Activated naive CD4-positive, alpha-beta T cell treated with anti-CD3 and anti-CD28 coated beads, Interleukin-2, amount 10 ng/mL, durations not matched to agents 7 days and 5 days (primary cell): Measurements from ENCODE around the gene VIPR1.
A peak's percentile ranks its signal among the peaks of the same experiment; 100 is the strongest.

ENCODE experiments used
- CTCF ChIA-PET: fragments of 350-600 bp; sonication (Branson Sonifier 250); formaldehyde crosslinking; loops from one replicate; lab custom pipeline; 2021; ENCODE audit warnings: antibody characterized with exemption; lab: Charles Lee
- DNase-seq: peaks from one replicate; pipeline ENCODE4 v3.0.0-alpha.2; 2020
- H3K27ac Mint-ChIP-seq: one replicate; pipeline ENCODE4 v1.8.0; 2021; ENCODE audit warnings: mild to moderate bottlenecking, moderate library complexity, mixed read lengths
- H3K27me3 Mint-ChIP-seq: one replicate; pipeline ENCODE4 v1.8.0; 2021; ENCODE audit warnings: mild to moderate bottlenecking, mixed read lengths
- H3K36me3 Mint-ChIP-seq: one replicate; pipeline ENCODE4 v1.8.0; 2021; ENCODE audit warnings: mixed read lengths
- H3K4me1 Mint-ChIP-seq: one replicate; pipeline ENCODE4 v1.8.0; 2021; ENCODE audit warnings: mixed read lengths
- H3K4me3 Mint-ChIP-seq: one replicate; pipeline ENCODE4 v1.8.0; 2021; ENCODE audit warnings: mild to moderate bottlenecking, moderate library complexity, mixed read lengths
- H3K9me3 Mint-ChIP-seq: one replicate; pipeline ENCODE4 v1.8.0; 2021; ENCODE audit warnings: mixed read lengths

Gene VIPR1

GRCh38 chr3:42510325-42510724 is 7.9 kb downstream of the VIPR1 start:
- DNase-seq: no peak
- H3K4me1 Mint-ChIP-seq: peaks cover 56% of the 10 kb centered on the region
- peaks cover 20% of the 10 kb centered on the region for H3K36me3 Mint-ChIP-seq
- H3K9me3 Mint-ChIP-seq: no peaks in the 10 kb centered on the region
- H3K4me3 Mint-ChIP-seq: no peak overlapping the region
- no peaks in the 10 kb centered on the region for H3K27me3 Mint-ChIP-seq
- H3K27ac Mint-ChIP-seq: no peak overlapping the region
- CTCF ChIA-PET: interaction anchor here (1.3 to 1.7 kb wide), 2 partner anchors 8 kb away, joined by 5 to 6 read pairs; partner anchors contain the start of gene VIPR1

- no peaks in the 10 kb centered on the region for H3K27me3 Mint-ChIP-seq
- CTCF ChIA-PET: interaction anchor here (1.3 kb wide), 1 partner anchor 9 kb away, joined by 5 read pairs; the partner anchor contains the start of gene VIPR1
- H3K27ac Mint-ChIP-seq: no peak overlapping the region
- no peak for DNase-seq
- no peaks in the 10 kb centered on the region for H3K9me3 Mint-ChIP-seq
- H3K36me3 Mint-ChIP-seq: peaks cover 23% of the 10 kb centered on the region
- H3K4me1 Mint-ChIP-seq: peaks cover 62% of the 10 kb centered on the region
- no peak overlapping the region for H3K4me3 Mint-ChIP-seq
Observed at GRCh38 chr3:42511201-42511600, 8.8 kb downstream of the VIPR1 start.

GRCh38 chr3:42511736-42512135 is 9.3 kb downstream of the VIPR1 start:
- H3K36me3 Mint-ChIP-seq: peaks cover 23% of the 10 kb centered on the region
- no peak overlapping the region for H3K4me3 Mint-ChIP-seq
- CTCF ChIA-PET: interaction anchor here (1.1 kb wide), 1 partner anchor 26 kb away, joined by 6 read pairs; no protein-coding TSS in a partner anchor
- H3K4me1 Mint-ChIP-seq: peaks cover 59% of the 10 kb centered on the region
- DNase-seq: no peak
- H3K9me3 Mint-ChIP-seq: no peaks in the 10 kb centered on the region
- no peaks in the 10 kb centered on the region for H3K27me3 Mint-ChIP-seq
- H3K27ac Mint-ChIP-seq: no peak overlapping the region

- no peak overlapping the region for H3K4me3 Mint-ChIP-seq
- no peaks in the 10 kb centered on the region for H3K27me3 Mint-ChIP-seq
- peaks cover 23% of the 10 kb centered on the region for H3K36me3 Mint-ChIP-seq
- no peak overlapping the region for H3K27ac Mint-ChIP-seq
- no peaks in the 10 kb centered on the region for H3K9me3 Mint-ChIP-seq
- no peak for DNase-seq
- CTCF ChIA-PET: interaction anchor here (1.0 to 1.9 kb wide), 5 partner anchors 11 to 322 kb away, joined by 3 to 7 read pairs (median 4); partner anchors contain the start of gene VIPR1
- peaks cover 46% of the 10 kb centered on the region for H3K4me1 Mint-ChIP-seq
Observed at GRCh38 chr3:42513121-42513520, 10.7 kb downstream of the VIPR1 start.

GRCh38 chr3:42513521-42513920 is 11.1 kb downstream of the VIPR1 start:
- H3K27ac Mint-ChIP-seq: no peak overlapping the region
- CTCF ChIA-PET: interaction anchor here (1.3 to 1.9 kb wide), 4 partner anchors 12 to 322 kb away, joined by 3 to 7 read pairs (median 4); partner anchors contain the start of gene VIPR1
- no peaks in the 10 kb centered on the region for H3K27me3 Mint-ChIP-seq
- no peak for DNase-seq
- H3K36me3 Mint-ChIP-seq: peaks cover 23% of the 10 kb centered on the region
- no peaks in the 10 kb centered on the region for H3K9me3 Mint-ChIP-seq
- H3K4me1 Mint-ChIP-seq: peaks cover 47% of the 10 kb centered on the region
- H3K4me3 Mint-ChIP-seq: no peak overlapping the region

- Mint-ChIP-seq H3K9me3 (no peaks in the 10 kb centered on the region), H3K36me3 (peaks cover 24% of the 10 kb centered on the region), H3K4me1 (peaks cover 50% of the 10 kb centered on the region), H3K27ac (peak overlapping the region; percentile 58), H3K4me3 (no peak overlapping the region), H3K27me3 (no peaks in the 10 kb centered on the region)
- CTCF ChIA-PET: interaction anchor here (0.6 to 1.5 kb wide), 2 partner anchors 44 to 324 kb away, joined by 3 to 5 read pairs; no protein-coding TSS in a partner anchor
- DNase-seq: no peak
Observed at GRCh38 chr3:42514876-42515275, 12.4 kb downstream of the VIPR1 start.

- Mint-ChIP-seq H3K27ac (no peak overlapping the region), H3K36me3 (peaks cover 25% of the 10 kb centered on the region), H3K27me3 (no peaks in the 10 kb centered on the region), H3K4me3 (no peak overlapping the region), H3K9me3 (no peaks in the 10 kb centered on the region), H3K4me1 (peaks cover 50% of the 10 kb centered on the region)
- no peak for DNase-seq
- CTCF ChIA-PET: interaction anchor here (1.5 to 2.1 kb wide), 2 partner anchors 10 to 34 kb away, joined by 4 to 7 read pairs; no protein-coding TSS in a partner anchor
Observed at GRCh38 chr3:42515391-42515916, 13.0 kb downstream of the VIPR1 start.

GRCh38 chr3:42515976-42516375 is 13.5 kb downstream of the VIPR1 start:
- H3K27me3 Mint-ChIP-seq: no peaks in the 10 kb centered on the region
- peak overlapping the region; percentile 5 for H3K27ac Mint-ChIP-seq
- H3K36me3 Mint-ChIP-seq: peaks cover 27% of the 10 kb centered on the region

GRCh38 chr3:42516443-42516842 is 14.0 kb downstream of the VIPR1 start:
- DNase-seq: no peak
- Mint-ChIP-seq H3K36me3 (peaks cover 32% of the 10 kb centered on the region), H3K27me3 (no peaks in the 10 kb centered on the region), H3K4me3 (no peak overlapping the region), H3K9me3 (no peaks in the 10 kb centered on the region), H3K27ac (no peak overlapping the region), H3K4me1 (peaks cover 51% of the 10 kb centered on the region)
- CTCF ChIA-PET: interaction anchor here (0.5 to 11.6 kb wide), 6 partner anchors 10 to 960 kb away, joined by 3 to 98 read pairs (median 4); no protein-coding TSS in a partner anchor

More at GRCh38 chr3:42515976-42516375, 13.5 kb downstream of the VIPR1 start:
- no peak for DNase-seq
- H3K9me3 Mint-ChIP-seq: no peaks in the 10 kb centered on the region
- H3K4me3 Mint-ChIP-seq: no peak overlapping the region
- CTCF ChIA-PET: interaction anchor here (0.5 to 11.6 kb wide), 6 partner anchors 10 to 959 kb away, joined by 3 to 98 read pairs (median 4); no protein-coding TSS in a partner anchor
- peaks cover 50% of the 10 kb centered on the region for H3K4me1 Mint-ChIP-seq

GRCh38 chr3:42517117-42517516 is 14.7 kb downstream of the VIPR1 start:
- no peaks in the 10 kb centered on the region for H3K27me3 Mint-ChIP-seq
- CTCF ChIA-PET: interaction anchor here (1.1 to 11.6 kb wide), 5 partner anchors 9 to 36 kb away, joined by 3 to 98 read pairs (median 4); no protein-coding TSS in a partner anchor
- H3K9me3 Mint-ChIP-seq: no peaks in the 10 kb centered on the region
- no peak for DNase-seq
- H3K4me1 Mint-ChIP-seq: peaks cover 44% of the 10 kb centered on the region
- peaks cover 33% of the 10 kb centered on the region for H3K36me3 Mint-ChIP-seq
- no peak overlapping the region for H3K4me3 Mint-ChIP-seq
- H3K27ac Mint-ChIP-seq: no peak overlapping the region

- Mint-ChIP-seq H3K27ac (no peak overlapping the region), H3K36me3 (peaks cover 45% of the 10 kb centered on the region), H3K9me3 (no peaks in the 10 kb centered on the region), H3K4me3 (no peak overlapping the region), H3K4me1 (peaks cover 43% of the 10 kb centered on the region), H3K27me3 (no peaks in the 10 kb centered on the region)
- peak; percentile 65 for DNase-seq
- CTCF ChIA-PET: interaction anchor here (0.6 to 11.6 kb wide), 5 partner anchors 8 to 47 kb away, joined by 3 to 98 read pairs (median 6); no protein-coding TSS in a partner anchor
Observed at GRCh38 chr3:42518800-42519567, 16.5 kb downstream of the VIPR1 start.

- CTCF ChIA-PET: interaction anchor here (0.6 to 11.6 kb wide), 4 partner anchors 10 to 46 kb away, joined by 3 to 98 read pairs (median 4); no protein-coding TSS in a partner anchor
- Mint-ChIP-seq H3K9me3 (no peaks in the 10 kb centered on the region), H3K27ac (peak overlapping the region; percentile 68), H3K36me3 (peaks cover 45% of the 10 kb centered on the region), H3K4me3 (no peak overlapping the region), H3K4me1 (peaks cover 45% of the 10 kb centered on the region), H3K27me3 (no peaks in the 10 kb centered on the region)
- no peak for DNase-seq
Observed at GRCh38 chr3:42519568-42519962, 17.1 kb downstream of the VIPR1 start.

GRCh38 chr3:42520336-42520735 is 17.9 kb downstream of the VIPR1 start:
- H3K27me3 Mint-ChIP-seq: no peaks in the 10 kb centered on the region
- CTCF ChIA-PET: interaction anchor here (11.6 kb wide), 1 partner anchor 16 kb away, joined by 98 read pairs; no protein-coding TSS in a partner anchor
- peaks cover 47% of the 10 kb centered on the region for H3K36me3 Mint-ChIP-seq
- H3K9me3 Mint-ChIP-seq: no peaks in the 10 kb centered on the region
- peaks cover 52% of the 10 kb centered on the region for H3K4me1 Mint-ChIP-seq
- H3K27ac Mint-ChIP-seq: peak overlapping the region; percentile 68
- H3K4me3 Mint-ChIP-seq: no peak overlapping the region
- DNase-seq: no peak

GRCh38 chr3:42520906-42521305 is 18.5 kb downstream of the VIPR1 start:
- Mint-ChIP-seq H3K27me3 (no peaks in the 10 kb centered on the region), H3K4me1 (peaks cover 53% of the 10 kb centered on the region), H3K36me3 (peaks cover 44% of the 10 kb centered on the region), H3K4me3 (no peak overlapping the region), H3K9me3 (no peaks in the 10 kb centered on the region), H3K27ac (peak overlapping the region; percentile 47)
- DNase-seq: no peak
- CTCF ChIA-PET: interaction anchor here (1.6 to 11.6 kb wide), 2 partner anchors 15 to 19 kb away, joined by 4 to 98 read pairs; partner anchors contain the start of gene VIPR1
